RWPE2 (cell line): Measurements from ENCODE around the gene LELP1.

ENCODE experiments used
- ATAC-seq: fragments of 200-7000 bp; cut with Tn5 transposase; 3 replicates; pipeline ENCODE4 v1.9.1; 2021; ENCODE audit warnings: low read depth
- DNase-seq: peaks from one replicate; pipeline ENCODE4 v3.0.0-alpha.2; 2020; ENCODE audit warnings: low spot score
- H3K27ac ChIP-seq: fragments of 450-650 bp; 2 replicates; pipeline ENCODE4 v1.5.1; 2017; ENCODE audit warnings: mild to moderate bottlenecking; ENCODE audit not compliant: poor library complexity, severe bottlenecking
- H3K27me3 ChIP-seq: fragments of 250-450 bp; sonication (Bioruptor Pico); 2 replicates; pipeline ENCODE4 v1.5.1; 2021; ENCODE audit warnings: mild to moderate bottlenecking, moderate library complexity; ENCODE audit not compliant: insufficient read depth, poor library complexity, severe bottlenecking
- H3K36me3 ChIP-seq: fragments of 250-450 bp; sonication (Bioruptor Pico); 2 replicates; pipeline ENCODE4 v1.5.1; 2020; ENCODE audit warnings: low read depth, mild to moderate bottlenecking, moderate library complexity
- H3K4me1 ChIP-seq: fragments of 250-450 bp; sonication (Bioruptor Pico); 2 replicates; pipeline ENCODE4 v1.5.1; 2021; ENCODE audit warnings: mild to moderate bottlenecking, moderate library complexity; ENCODE audit not compliant: insufficient read depth, poor library complexity, severe bottlenecking
- H3K4me3 ChIP-seq: fragments of 250-450 bp; sonication (Bioruptor Pico); 2 replicates; pipeline ENCODE4 v1.5.1; 2021; ENCODE audit warnings: mild to moderate bottlenecking, moderate library complexity; ENCODE audit not compliant: severe bottlenecking
- H3K9me3 ChIP-seq: fragments of 250-450 bp; sonication (Bioruptor Pico); 2 replicates; pipeline ENCODE4 v1.5.1; 2021; ENCODE audit warnings: mild to moderate bottlenecking, moderate library complexity; ENCODE audit not compliant: severe bottlenecking
- TF ChIP-seq, protein P1 (sequence below): fragments of 450-650 bp; IDR thresholded peaks from one replicate; pipeline ENCODE4 v1.5.1; 2017; ENCODE audit warnings: mild to moderate bottlenecking, moderate library complexity; ENCODE audit not compliant: poor library complexity, severe bottlenecking

Gene LELP1

GRCh38 chr1:153213519-153213918, 10.3 kb downstream of the LELP1 start:
- Histone ChIP-seq H3K27ac (no peak overlapping the region), H3K4me1 (no peaks in the 10 kb centered on the region), H3K27me3 (no peaks in the 10 kb centered on the region), H3K4me3 (no peak overlapping the region), H3K9me3 (no peaks in the 10 kb centered on the region), H3K36me3 (no peaks in the 10 kb centered on the region)
- ATAC-seq, result no peak
- TF ChIP-seq, protein P1, sequence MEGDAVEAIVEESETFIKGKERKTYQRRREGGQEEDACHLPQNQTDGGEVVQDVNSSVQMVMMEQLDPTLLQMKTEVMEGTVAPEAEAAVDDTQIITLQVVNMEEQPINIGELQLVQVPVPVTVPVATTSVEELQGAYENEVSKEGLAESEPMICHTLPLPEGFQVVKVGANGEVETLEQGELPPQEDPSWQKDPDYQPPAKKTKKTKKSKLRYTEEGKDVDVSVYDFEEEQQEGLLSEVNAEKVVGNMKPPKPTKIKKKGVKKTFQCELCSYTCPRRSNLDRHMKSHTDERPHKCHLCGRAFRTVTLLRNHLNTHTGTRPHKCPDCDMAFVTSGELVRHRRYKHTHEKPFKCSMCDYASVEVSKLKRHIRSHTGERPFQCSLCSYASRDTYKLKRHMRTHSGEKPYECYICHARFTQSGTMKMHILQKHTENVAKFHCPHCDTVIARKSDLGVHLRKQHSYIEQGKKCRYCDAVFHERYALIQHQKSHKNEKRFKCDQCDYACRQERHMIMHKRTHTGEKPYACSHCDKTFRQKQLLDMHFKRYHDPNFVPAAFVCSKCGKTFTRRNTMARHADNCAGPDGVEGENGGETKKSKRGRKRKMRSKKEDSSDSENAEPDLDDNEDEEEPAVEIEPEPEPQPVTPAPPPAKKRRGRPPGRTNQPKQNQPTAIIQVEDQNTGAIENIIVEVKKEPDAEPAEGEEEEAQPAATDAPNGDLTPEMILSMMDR, result no peak
- no peak for DNase-seq

GRCh38 chr1:153217212-153217611, 14.0 kb downstream of the LELP1 start, which contains the start of gene PRR9:
TSS of gene PRR9 (plus strand) at chr1:153217584. CDS start at chr1:153218145, 561 bp downstream.
- no peaks in the 10 kb centered on the region for H3K27me3 ChIP-seq
- no peak within 1 kb of the TSS for H3K27ac ChIP-seq
- H3K36me3 ChIP-seq, result no peaks in the 10 kb centered on the region
- no peaks in the 10 kb centered on the region for H3K4me1 ChIP-seq
- ATAC-seq (peak; percentile 40; the same call in 1 of the 3 replicates), DNase-seq (no peak)
- no peak within 1 kb of the TSS for H3K4me3 ChIP-seq
- TF ChIP-seq, protein P1, result no peak
- no peaks in the 10 kb centered on the region for H3K9me3 ChIP-seq

GRCh38 chr1:153217744-153218416, 14.7 kb downstream of the LELP1 start:
- no peak overlapping the region for H3K27ac ChIP-seq
- no peaks in the 10 kb centered on the region for H3K36me3 ChIP-seq
- no peaks in the 10 kb centered on the region for H3K9me3 ChIP-seq
- DNase-seq (no peak), ATAC-seq (no peak)
- H3K27me3 ChIP-seq, result no peaks in the 10 kb centered on the region
- TF ChIP-seq, protein P1, result no peak
- no peak overlapping the region for H3K4me3 ChIP-seq
- no peaks in the 10 kb centered on the region for H3K4me1 ChIP-seq

- Histone ChIP-seq H3K4me3 (no peak overlapping the region), H3K9me3 (no peaks in the 10 kb centered on the region), H3K27me3 (no peaks in the 10 kb centered on the region), H3K27ac (no peak overlapping the region), H3K4me1 (no peaks in the 10 kb centered on the region), H3K36me3 (no peaks in the 10 kb centered on the region)
- TF ChIP-seq, protein P1, result no peak
- DNase-seq (no peak), ATAC-seq (no peak)
Measured at GRCh38 chr1:153220606-153221303, 17.5 kb downstream of the LELP1 start.
